Caco-2 (cell line): ENCODE results near the gene RSPO1. TPM values are rescaled to one million over a fixed set of nuclear protein-coding genes. Genes with fewer than 3 reads are reported as not detected.

Experiments
- BruUV-seq: library from RNA; stranded (reverse); fragments of 400-500 nt; replicated peaks from 2 replicates; lab custom pipeline; 2021; lab: Mats Ljungman, UMichigan
- CTCF ChIA-PET: fragments of 300-600 bp; sonication (Branson Sonifier 250); formaldehyde crosslinking; loops from one replicate; lab custom pipeline; 2022; ENCODE audit warnings: antibody characterized with exemption; lab: Charles Lee
- POLR2A ChIA-PET: fragments of 300-600 bp; sonication (Branson Sonifier 250); formaldehyde crosslinking; loops from one replicate; lab custom pipeline; 2022; ENCODE audit warnings: antibody characterized with exemption; lab: Charles Lee
- DNase-seq, 2 experiments: peaks; one replicate each; pipeline versions ENCODE4 v3.0.0 to v3.0.0-alpha.2; 2020 to 2022
- H3K27me3 ChIP-seq: replicated peaks from 2 replicates; pipeline ENCODE4 v1.6.0; 2011; ENCODE audit warnings: low read length; ENCODE audit not compliant: control insufficient read depth, insufficient read depth
- H3K36me3 ChIP-seq: 2 replicates; pipeline ENCODE4 v1.5.1; 2011; ENCODE audit warnings: low read length; ENCODE audit not compliant: control insufficient read depth, insufficient read depth
- H3K4me1 ChIP-seq: fragments of 250-450 bp; sonication (Bioruptor Pico); 2 replicates; pipeline ENCODE4 v1.5.1; 2020; ENCODE audit warnings: mild to moderate bottlenecking
- H3K4me3 ChIP-seq: 2 replicates; pipeline ENCODE4 v1.5.1; 2011; ENCODE audit warnings: low read depth, mild to moderate bottlenecking, control low read depth, low read length
- H3K9me3 ChIP-seq: fragments of 250-450 bp; sonication (Bioruptor Pico); 2 replicates; pipeline ENCODE4 v1.5.1; 2020; ENCODE audit warnings: mild to moderate bottlenecking, moderate library complexity
- H3K27ac Mint-ChIP-seq: one replicate; pipeline ENCODE4 v1.8.0; 2022; ENCODE audit warnings: mixed read lengths; ENCODE audit not compliant: unreplicated experiment
- H3K27me3 Mint-ChIP-seq: one replicate; pipeline ENCODE4 v1.8.0; 2022; ENCODE audit warnings: mixed read lengths; ENCODE audit not compliant: insufficient read depth, unreplicated experiment
- H3K36me3 Mint-ChIP-seq: one replicate; pipeline ENCODE4 v1.8.0; 2022; ENCODE audit warnings: mild to moderate bottlenecking, mixed read lengths; ENCODE audit not compliant: insufficient read depth, unreplicated experiment
- H3K4me1 Mint-ChIP-seq: one replicate; pipeline ENCODE4 v1.8.0; 2022; ENCODE audit warnings: low read depth, mixed read lengths; ENCODE audit not compliant: unreplicated experiment
- H3K4me3 Mint-ChIP-seq: one replicate; pipeline ENCODE4 v1.8.0; 2022; ENCODE audit warnings: mild to moderate bottlenecking, moderate library complexity, mixed read lengths; ENCODE audit not compliant: unreplicated experiment
- H3K9me3 Mint-ChIP-seq: one replicate; pipeline ENCODE4 v1.8.0; 2022; ENCODE audit warnings: mixed read lengths; ENCODE audit not compliant: unreplicated experiment
- intact Hi-C: fragments of 100-400 bp; cut with micrococcal nuclease; formaldehyde crosslinking; loops from one replicate; pipeline ENCODE4 v1.10.0; 2022; ENCODE audit not compliant: unreplicated experiment
- total RNA-seq: library from RNA; stranded (reverse); gene quantifications from 2 replicates; pipeline ENCODE4 v1.2.3, GENCODE V29; 2022
- TF ChIP-seq, protein P1 (sequence below), 2 experiments: fragments of 200-600 bp in 1 of 2; IDR thresholded peaks; 1 replicate in 1 of 2; 2 replicates in 1 of 2; pipeline versions ENCODE4 v1.5.1 to v1.8.0; 2011 to 2022; ENCODE audit warnings: antibody characterized with exemption in 1 of 2, control low read depth in 1 of 2, inconsistent platforms in 1 of 2, low read depth in 1 of 2, low read length in 1 of 2, mild to moderate bottlenecking in 1 of 2, moderate library complexity in 1 of 2; ENCODE audit not compliant: insufficient read depth in 1 of 2, severe bottlenecking in 1 of 2, unreplicated experiment in 1 of 2

The RSPO1 gene
- total RNA-seq, 1 experiment from 2014 or later, result not detected

DNA sequence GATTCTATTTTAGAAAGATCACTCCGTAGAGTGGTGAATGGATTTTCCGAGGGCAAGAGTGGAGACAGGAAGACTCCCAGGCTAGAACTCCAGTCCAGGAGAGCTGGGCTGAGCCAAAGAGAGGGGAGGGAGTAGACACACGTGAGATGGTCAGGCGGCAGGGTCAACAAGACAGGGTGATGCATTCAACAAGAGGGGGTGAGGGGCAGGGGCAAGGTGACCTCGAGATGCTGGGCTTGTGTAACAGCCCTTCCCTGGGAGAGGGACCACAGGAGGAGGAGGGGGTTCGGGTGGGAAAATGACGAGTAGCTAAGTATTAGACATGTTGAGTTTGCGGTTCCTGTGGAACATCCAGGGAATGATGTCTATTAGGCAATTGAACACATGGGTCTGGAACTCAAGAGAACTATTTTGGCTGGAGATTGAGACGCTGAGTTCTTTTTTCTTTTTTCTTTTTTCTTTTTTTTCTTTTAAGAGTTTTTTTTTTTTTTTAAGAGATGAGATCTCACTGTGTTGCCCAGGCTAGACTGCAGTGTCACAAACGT, 13.3 kb downstream of the RSPO1 start:
- TF ChIP-seq, protein P1, sequence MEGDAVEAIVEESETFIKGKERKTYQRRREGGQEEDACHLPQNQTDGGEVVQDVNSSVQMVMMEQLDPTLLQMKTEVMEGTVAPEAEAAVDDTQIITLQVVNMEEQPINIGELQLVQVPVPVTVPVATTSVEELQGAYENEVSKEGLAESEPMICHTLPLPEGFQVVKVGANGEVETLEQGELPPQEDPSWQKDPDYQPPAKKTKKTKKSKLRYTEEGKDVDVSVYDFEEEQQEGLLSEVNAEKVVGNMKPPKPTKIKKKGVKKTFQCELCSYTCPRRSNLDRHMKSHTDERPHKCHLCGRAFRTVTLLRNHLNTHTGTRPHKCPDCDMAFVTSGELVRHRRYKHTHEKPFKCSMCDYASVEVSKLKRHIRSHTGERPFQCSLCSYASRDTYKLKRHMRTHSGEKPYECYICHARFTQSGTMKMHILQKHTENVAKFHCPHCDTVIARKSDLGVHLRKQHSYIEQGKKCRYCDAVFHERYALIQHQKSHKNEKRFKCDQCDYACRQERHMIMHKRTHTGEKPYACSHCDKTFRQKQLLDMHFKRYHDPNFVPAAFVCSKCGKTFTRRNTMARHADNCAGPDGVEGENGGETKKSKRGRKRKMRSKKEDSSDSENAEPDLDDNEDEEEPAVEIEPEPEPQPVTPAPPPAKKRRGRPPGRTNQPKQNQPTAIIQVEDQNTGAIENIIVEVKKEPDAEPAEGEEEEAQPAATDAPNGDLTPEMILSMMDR (IDR thresholded peaks at IDR 0.05; ENCODE audit: insufficient read depth in 1 of 2, low read depth in 1 of 2, low read length in 1 of 2, severe bottlenecking in 1 of 2, unreplicated experiment in 1 of 2), result no peak
- Mint-ChIP-seq H3K36me3 (no peaks in the 10 kb centered on the region), H3K4me1 (no peaks in the 10 kb centered on the region), H3K9me3 (no peaks in the 10 kb centered on the region), H3K27me3 (peaks cover 30% of the 10 kb centered on the region), H3K4me3 (no peak overlapping the region), H3K27ac (no peak overlapping the region)
- Histone ChIP-seq H3K4me1 (no peaks in the 10 kb centered on the region), H3K9me3 (no peaks in the 10 kb centered on the region), H3K4me3 (no peak overlapping the region), H3K36me3 (no peaks in the 10 kb centered on the region), H3K27me3 (no peaks in the 10 kb centered on the region)
- no TSS peak for BruUV-seq
- intact Hi-C loops, result no loop called here
- CTCF ChIA-PET, result no interaction called here
- POLR2A ChIA-PET, result no interaction called here
- no peak for DNase-seq

DNA sequence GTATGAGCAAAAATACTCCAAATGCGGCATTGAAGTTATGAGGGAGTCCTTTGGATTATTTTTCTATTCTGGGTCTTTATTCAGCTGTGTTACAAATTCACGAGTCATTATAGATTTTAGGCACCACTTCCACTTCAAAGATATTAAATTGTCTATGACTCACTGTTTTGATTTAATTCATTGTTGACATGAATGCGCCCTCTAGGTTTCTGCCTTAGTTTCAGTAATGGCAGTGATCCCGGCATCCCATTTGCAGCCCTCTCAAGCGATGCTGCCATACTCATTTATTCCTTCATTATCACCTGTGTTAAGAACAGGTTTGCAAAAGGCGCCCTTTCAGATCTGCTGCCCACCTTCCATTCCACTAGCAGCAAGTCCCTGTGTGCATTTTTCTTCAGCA, 14.0 kb downstream of the RSPO1 start:
- ChIA-PET CTCF (no interaction called here), POLR2A (no interaction called here)
- BruUV-seq, result no TSS peak
- Histone ChIP-seq H3K4me3 (no peak overlapping the region), H3K27me3 (no peaks in the 10 kb centered on the region), H3K36me3 (no peaks in the 10 kb centered on the region), H3K4me1 (no peaks in the 10 kb centered on the region), H3K9me3 (no peaks in the 10 kb centered on the region)
- Mint-ChIP-seq H3K4me3 (no peak overlapping the region), H3K4me1 (no peaks in the 10 kb centered on the region), H3K27ac (no peak overlapping the region), H3K9me3 (no peaks in the 10 kb centered on the region), H3K36me3 (no peaks in the 10 kb centered on the region), H3K27me3 (peaks cover 32% of the 10 kb centered on the region)
- intact Hi-C loops, result no loop called here
- no peak for DNase-seq
- TF ChIP-seq, protein P1 (IDR thresholded peaks at IDR 0.05; ENCODE audit: insufficient read depth in 1 of 2, low read depth in 1 of 2, low read length in 1 of 2, severe bottlenecking in 1 of 2, unreplicated experiment in 1 of 2), result no peak

DNA sequence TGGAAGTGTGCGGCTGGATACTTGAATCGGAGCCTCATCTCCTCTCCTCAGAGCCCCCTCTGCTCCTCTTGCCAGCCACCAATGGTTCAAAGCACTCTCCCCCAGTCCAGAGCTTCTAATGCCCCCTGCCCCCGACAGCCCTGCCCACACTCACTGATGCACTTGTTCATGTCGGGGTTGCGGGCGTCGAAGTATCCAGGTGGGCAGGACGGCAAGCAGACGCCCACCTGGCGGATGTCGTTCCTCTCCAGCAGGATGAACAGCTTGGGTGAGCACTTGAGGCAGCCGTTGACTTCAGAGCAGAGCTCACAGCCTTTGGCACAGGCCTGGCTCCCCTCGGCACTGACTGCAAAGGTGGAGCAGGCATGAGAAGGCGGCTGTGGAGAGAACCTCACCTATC, 18.4 kb downstream of the RSPO1 start:
- no peak for DNase-seq
- H3K36me3 ChIP-seq, result no peaks in the 10 kb centered on the region
- H3K4me1 ChIP-seq, result no peaks in the 10 kb centered on the region
- H3K27ac Mint-ChIP-seq, result no peak overlapping the region
- no peaks in the 10 kb centered on the region for H3K4me1 Mint-ChIP-seq
- peaks cover 40% of the 10 kb centered on the region for H3K27me3 Mint-ChIP-seq
- no peaks in the 10 kb centered on the region for H3K9me3 Mint-ChIP-seq
- no peaks in the 10 kb centered on the region for H3K27me3 ChIP-seq
- POLR2A ChIA-PET, result no interaction called here
- no TSS peak for BruUV-seq
- CTCF ChIA-PET, result no interaction called here
- H3K9me3 ChIP-seq, result no peaks in the 10 kb centered on the region
- H3K4me3 Mint-ChIP-seq, result no peak overlapping the region
- H3K36me3 Mint-ChIP-seq, result no peaks in the 10 kb centered on the region
- TF ChIP-seq, protein P1 (IDR thresholded peaks at IDR 0.05; ENCODE audit: insufficient read depth in 1 of 2, low read depth in 1 of 2, low read length in 1 of 2, severe bottlenecking in 1 of 2, unreplicated experiment in 1 of 2), result no peak
- H3K4me3 ChIP-seq, result no peak overlapping the region
- intact Hi-C loops, result no loop called here
